Superior temporal gyrus (tissue), 1 donor: ENCODE measurements around the gene NMB.

Source experiments
- DNase-seq: peaks from one replicate; pipeline ENCODE4 v3.0.0-alpha.2; 2016; ENCODE audit errors: extremely low spot score

Gene NMB

GRCh38 chr15:84616235-84616634, 41.8 kb downstream of the NMB start:
- DNase-seq: no peak

GRCh38 chr15:84611631-84612030, 46.4 kb downstream of the NMB start:
- no peak for DNase-seq

GRCh38 chr15:84609818-84610525, 48.0 kb downstream of the NMB start:
- DNase-seq: no peak

GRCh38 chr15:84608707-84609284, 49.2 kb downstream of the NMB start:
- no peak for DNase-seq

- no peak for DNase-seq
Measured at GRCh38 chr15:84606653-84607120, 51.3 kb downstream of the NMB start.

GRCh38 chr15:84605554-84605882, 52.5 kb downstream of the NMB start:
- DNase-seq: no peak
